Body of pancreas (tissue), 4 donors: ENCODE data around the gene SOX6. TPM values are rescaled to one million over a fixed set of nuclear protein-coding genes. Genes with fewer than 3 reads are reported as not detected.

Experiments used
- ATAC-seq: fragments of 150-250 bp; one replicate; pipeline ENCODE4 v1.9.1; 2016
- DNase-seq, 4 donors: peaks; one replicate each; pipeline ENCODE4 v3.0.0-alpha.2; 2019
- H3K27ac ChIP-seq, 4 donors: fragments of 200-600 bp; sonication (generic); 1 replicate in 3 of 4; 2 replicates in 1 of 4; pipeline versions ENCODE4 v1.5.1 to v1.6.1; 2016 to 2019; ENCODE audit warnings: mild to moderate bottlenecking in 1 of 4, mixed read lengths in 1 of 4, moderate library complexity in 1 of 4
- H3K27me3 ChIP-seq, 2 donors: fragments of 200-600 bp; sonication (generic); one replicate each; pipeline ENCODE4 v1.6.0; 2016; ENCODE audit warnings: mild to moderate bottlenecking in 1 of 2
- H3K36me3 ChIP-seq, 2 donors: fragments of 200-600 bp; sonication (generic); replicated peaks in 1 of 2; 2 replicates each; pipeline ENCODE4 v1.5.1; 2016; ENCODE audit warnings: low read depth in 2 of 2; ENCODE audit not compliant: insufficient read depth in 1 of 2
- H3K4me1 ChIP-seq: fragments of 200-600 bp; sonication (generic); one replicate; pipeline ENCODE4 v1.6.0; 2016
- H3K4me3 ChIP-seq, 2 donors: fragments of 200-600 bp; sonication (generic); 1 replicate in 1 of 2; 2 replicates in 1 of 2; pipeline ENCODE4 v1.5.1; 2016 to 2019
- H3K9me3 ChIP-seq, 3 donors: fragments of 200-600 bp; sonication (generic); 1 replicate in 2 of 3; 2 replicates in 1 of 3; pipeline ENCODE4 v1.5.1; 2016
- CTCF ChIP-seq, 7 experiments: fragments of 450-650 bp in 4 of 7; fragments of 200-600 bp in 3 of 7; sonication (generic) in 3 of 7; IDR thresholded peaks; one replicate each; pipeline ENCODE4 v1.5.1; 2016 to 2019; ENCODE audit warnings: antibody characterized with exemption in 7 of 7
- POLR2A ChIP-seq, 3 donors: fragments of 450-650 bp; IDR thresholded peaks; one replicate each; pipeline ENCODE4 v1.6.1; 2016; ENCODE audit warnings: antibody characterized with exemption in 3 of 3, mild to moderate bottlenecking in 2 of 3
- WGBS, 2 donors: methylation state at CpG; one replicate each; pipeline ENCODE4 v1.1.5; 2017; 5-methylcytosine and 5-hydroxymethylcytosine counted together
- intact Hi-C: fragments of 100-400 bp; cut with DNase I; formaldehyde crosslinking; loops from one replicate; pipeline ENCODE4 v1.15.1; 2023
- total RNA-seq, 2 donors: library from RNA; depleted of rRNA; stranded (reverse); fragments of >200 nt; gene quantifications; one replicate each; pipeline ENCODE4 v1.1.0, GENCODE V29; 2016

The SOX6 gene
- total RNA-seq, 2 donors from 2014 or later: 21.4 to 23.6 TPM

DNA sequence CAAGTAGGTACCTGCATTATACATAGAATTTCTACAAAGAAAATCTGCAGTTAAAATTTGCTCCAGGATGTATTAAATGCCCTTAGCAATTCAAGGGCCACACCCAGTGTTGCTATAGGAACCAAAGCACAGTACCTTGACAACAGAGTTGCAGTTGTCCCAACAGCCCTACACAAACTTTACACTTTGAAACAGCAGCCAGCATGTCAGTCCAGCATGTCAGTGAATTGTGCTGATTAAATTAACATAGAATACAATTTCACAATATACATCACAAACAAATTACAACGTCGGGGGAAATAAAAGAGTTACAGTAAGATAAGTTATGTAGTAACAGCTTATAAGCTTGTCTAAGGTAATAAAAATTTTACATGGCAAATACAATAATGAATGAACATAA, 389.2 kb downstream of the SOX6 start:
- intact Hi-C loops: no loop called here
- no peak for DNase-seq
- no peak for TF ChIP-seq POLR2A (IDR thresholded peaks at IDR 0.05)
- no peak for TF ChIP-seq CTCF (IDR thresholded peaks at IDR 0.05)
- Histone ChIP-seq H3K27me3 (no peaks in the 10 kb centered on the region), H3K36me3 (no peaks in the 10 kb centered on the region), H3K27ac (no peak overlapping the region), H3K4me3 (no peak overlapping the region), H3K9me3 (no peaks in the 10 kb centered on the region), H3K4me1 (peaks cover 23% of the 10 kb centered on the region)
- no peak for ATAC-seq
- WGBS, 2 donors: 68 to 80% methylated on average over 2 of the region's 2 CpGs

- intact Hi-C loops: no loop called here
- Histone ChIP-seq H3K4me3 (no peak overlapping the region), H3K9me3 (no peaks in the 10 kb centered on the region), H3K27me3 (no peaks in the 10 kb centered on the region), H3K36me3 (no peaks in the 10 kb centered on the region), H3K4me1 (peaks cover 22% of the 10 kb centered on the region), H3K27ac (peak overlapping the region in 3 of 4 donors; percentile 20 to 53 (median 44))
- peak; percentile 51 for ATAC-seq
- WGBS, 2 donors: 72 to 81% methylated on average over 7 of the region's 7 CpGs
- DNase-seq: peak in 3 of 4 donors; percentile 32 to 41 (median 40)
- TF ChIP-seq POLR2A (IDR thresholded peaks at IDR 0.05) (no peak), CTCF (IDR thresholded peaks at IDR 0.05) (no peak)
These were observed 390.6 kb downstream of the SOX6 start for GRCh38 chr11:15965562-15966250.

DNA sequence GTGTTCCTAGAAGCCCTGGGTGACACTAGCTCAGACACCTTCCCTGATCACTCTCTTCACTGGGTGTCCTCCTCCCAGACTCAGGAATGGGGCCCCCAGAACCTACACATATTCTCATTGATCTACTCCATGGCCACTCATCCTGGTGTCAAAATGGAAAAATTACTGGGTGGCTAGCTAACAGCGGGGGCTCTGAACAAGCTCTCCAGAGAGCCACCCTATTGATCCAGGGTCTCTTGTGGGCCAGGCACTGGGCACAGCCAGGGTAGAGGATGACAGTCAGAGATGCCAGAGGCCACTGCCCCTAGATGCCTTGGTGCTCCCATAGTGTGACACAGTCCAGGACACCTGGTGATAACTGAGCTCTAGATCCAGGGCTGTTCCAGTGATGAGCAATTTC, 393.1 kb downstream of the SOX6 start:
- DNase-seq (no peak), ATAC-seq (no peak)
- peaks cover 8% of the 10 kb centered on the region for H3K4me1 ChIP-seq
- no peak for TF ChIP-seq POLR2A (IDR thresholded peaks at IDR 0.05)
- TF ChIP-seq CTCF (IDR thresholded peaks at IDR 0.05): no peak
- H3K36me3 ChIP-seq: no peaks in the 10 kb centered on the region
- no peaks in the 10 kb centered on the region for H3K27me3 ChIP-seq
- intact Hi-C loops: no loop called here
- no peaks in the 10 kb centered on the region for H3K9me3 ChIP-seq
- H3K27ac ChIP-seq: no peak overlapping the region
- WGBS, 2 donors: 93% methylated on average over 1 of the region's 1 CpG; no CpG with 5 or more reads in 1 of the 2 donors
- no peak overlapping the region for H3K4me3 ChIP-seq

GRCh38 chr11:15958910-15959309, 397.4 kb downstream of the SOX6 start:
- no peak overlapping the region for H3K27ac ChIP-seq
- H3K9me3 ChIP-seq: no peaks in the 10 kb centered on the region
- TF ChIP-seq CTCF (IDR thresholded peaks at IDR 0.05) (no peak), POLR2A (IDR thresholded peaks at IDR 0.05) (no peak)
- no peaks in the 10 kb centered on the region for H3K4me1 ChIP-seq
- no peaks in the 10 kb centered on the region for H3K36me3 ChIP-seq
- H3K4me3 ChIP-seq: no peak overlapping the region
- intact Hi-C loops: no loop called here
- WGBS, 2 donors: 32 to 52% methylated on average over 1 of the region's 1 CpG
- DNase-seq (no peak), ATAC-seq (no peak)
- no peaks in the 10 kb centered on the region for H3K27me3 ChIP-seq

DNA sequence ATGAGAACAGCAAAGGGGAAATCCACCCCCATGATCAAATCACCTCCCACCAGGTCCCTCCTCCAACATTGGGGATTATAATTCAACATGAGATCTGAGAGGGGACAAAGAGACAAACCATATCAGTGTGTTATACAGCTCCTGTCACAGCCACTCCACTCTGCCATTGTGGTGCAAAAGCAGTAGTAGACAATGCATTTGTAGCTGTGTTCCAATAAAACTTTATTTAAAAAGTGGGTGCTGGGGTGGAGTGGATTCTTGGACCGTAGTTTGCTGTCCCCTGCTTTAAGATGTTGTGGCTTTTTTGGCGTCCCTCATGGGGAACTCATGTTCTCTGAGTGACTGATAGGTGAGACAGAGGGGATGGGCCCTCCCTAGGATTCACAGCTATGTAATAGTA, 399.1 kb downstream of the SOX6 start:
- Histone ChIP-seq H3K9me3 (no peaks in the 10 kb centered on the region), H3K36me3 (no peaks in the 10 kb centered on the region), H3K27me3 (no peaks in the 10 kb centered on the region), H3K27ac (no peak overlapping the region), H3K4me3 (no peak overlapping the region), H3K4me1 (no peaks in the 10 kb centered on the region)
- TF ChIP-seq CTCF (IDR thresholded peaks at IDR 0.05) (no peak), POLR2A (IDR thresholded peaks at IDR 0.05) (no peak)
- intact Hi-C loops: no loop called here
- 87 to 88% methylated on average over 2 of the region's 2 CpGs for WGBS, 2 donors
- ATAC-seq (no peak), DNase-seq (no peak)
